K562 (cell line): ENCODE results near the gene INSL3. TPM values are rescaled to one million over a fixed set of nuclear protein-coding genes. Genes with fewer than 3 reads are reported as not detected.

Experiments
- CBFA2T2 ChIP-seq: fragments of 450-650 bp; conservative IDR thresholded peaks from 2 replicates; pipeline ENCODE4 v1.6.1; 2017; ENCODE audit warnings: mild to moderate bottlenecking
- CBX2 ChIP-seq: fragments of 200-600 bp; sonication (generic); IDR thresholded peaks from one replicate; pipeline ENCODE4 v1.6.1; 2012; ENCODE audit warnings: mild to moderate bottlenecking, low read length, inconsistent platforms; ENCODE audit not compliant: insufficient read depth, poor library complexity, severe bottlenecking
- DEAF1 ChIP-seq: fragments of 450-650 bp; formaldehyde crosslinking; IDR thresholded peaks from 2 replicates; pipeline ENCODE4 v1.4.0; 2020; ENCODE audit warnings: mild to moderate bottlenecking, moderate library complexity
- EP400 ChIP-seq: fragments of 450-650 bp; IDR thresholded peaks from 2 replicates; pipeline ENCODE4 v1.6.1; 2017; ENCODE audit warnings: antibody characterized with exemption, mild to moderate bottlenecking, moderate library complexity
- FOXK2 ChIP-seq, 2 experiments: fragments of 450-650 bp; IDR thresholded peaks in 1 of 2; conservative IDR thresholded peaks in 1 of 2; 2 replicates each; pipeline ENCODE4 v1.6.1; 2016; ENCODE audit warnings: low read depth in 2 of 2, mild to moderate bottlenecking in 1 of 2
- HBP1 ChIP-seq: fragments of 450-650 bp; formaldehyde crosslinking; IDR thresholded peaks from 2 replicates; pipeline ENCODE4 v1.4.0; 2022; ENCODE audit warnings: missing genetic modification characterization
- HMG20B ChIP-seq: fragments of 250-450 bp; sonication (Bioruptor Pico); IDR thresholded peaks from 2 replicates; pipeline ENCODE4 v1.5.0; 2021; ENCODE audit warnings: mild to moderate bottlenecking
- NR1H2 ChIP-seq: sonication (generic); formaldehyde crosslinking; IDR thresholded peaks from 2 replicates; pipeline ENCODE4 v1.4.0; 2020; ENCODE audit warnings: mild to moderate bottlenecking, missing genetic modification reagents
- PHB2 ChIP-seq: fragments of 450-650 bp; IDR thresholded peaks from 2 replicates; pipeline ENCODE4 v1.6.1; 2017; ENCODE audit warnings: low read depth
- PHF8 ChIP-seq: fragments of 200-600 bp; sonication (generic); IDR thresholded peaks from 2 replicates; pipeline ENCODE4 v1.6.1; 2012; ENCODE audit warnings: mixed run types, mild to moderate bottlenecking, inconsistent platforms, low read length, moderate library complexity, borderline replicate concordance
- POLR2A ChIP-seq: fragments of 450-650 bp; conservative IDR thresholded peaks from 2 replicates; pipeline ENCODE4 v1.6.1; 2016
- RBM25 ChIP-seq: fragments of 200-400 bp; formaldehyde crosslinking; IDR thresholded peaks from 2 replicates; pipeline ENCODE4 v1.6.1; 2018; ENCODE audit warnings: low read length, low read depth, moderate library complexity; ENCODE audit not compliant: severe bottlenecking
- RREB1 ChIP-seq: fragments of 250-450 bp; sonication (Bioruptor Pico); IDR thresholded peaks from 2 replicates; pipeline ENCODE4 v1.4.0; 2020
- TBL1XR1 ChIP-seq, 2 experiments: IDR thresholded peaks; 2 replicates each; pipeline ENCODE4 v1.6.1; 2012; ENCODE audit warnings: improper control_type of control experiment in 2 of 2, low read length in 2 of 2, mild to moderate bottlenecking in 1 of 2
- U2AF2 ChIP-seq: fragments of 200-400 bp; formaldehyde crosslinking; optimal IDR thresholded peaks from 2 replicates; pipeline ENCODE3; 2017; ENCODE audit warnings: low read depth, mild to moderate bottlenecking, low read length
- YBX1 ChIP-seq: fragments of 450-650 bp; IDR thresholded peaks from 2 replicates; pipeline ENCODE4 v1.7.1; 2016; ENCODE audit warnings: mild to moderate bottlenecking
- ZNF384 ChIP-seq: IDR thresholded peaks from 2 replicates; pipeline ENCODE4 v1.6.1; 2012; ENCODE audit warnings: low read depth, low read length, improper control_type of control experiment
- ZNF449 ChIP-seq: fragments of 250-450 bp; sonication (Bioruptor Pico); IDR thresholded peaks from 2 replicates; pipeline ENCODE4 v1.8.0; 2022; ENCODE audit warnings: moderate library complexity, mild to moderate bottlenecking, inconsistent platforms
- polyA plus RNA-seq, 8 experiments: library from polyadenylated mRNA; depleted of rRNA in 4 of 8; stranded (reverse) in 5 of 8; unstranded in 3 of 8; fragments of >200 nt; fragmentation: Nextera tagmentation in 2 of 8; fragmentation: Illumina TruSeq in 1 of 8; extraction: Ambion mirVana in 2 of 8; extraction: Trizol in 1 of 8; gene quantifications; 2 replicates each; pipeline versions ENCODE4 v1.2.1 to v1.2.3, GENCODE V29; 2011 to 2014; ENCODE audit warnings: inconsistent platforms in 1 of 8, missing spikeins in 1 of 8
- total RNA-seq, 7 experiments: library from RNA; depleted of rRNA in 6 of 7; stranded (reverse); fragments of >200 nt in 6 of 7; fragmentation: Illumina TruSeq in 2 of 7; extraction: Trizol in 2 of 7; gene quantifications; 2 replicates each; pipeline versions ENCODE4 v1.2.1 to v1.2.3, GENCODE V29; 2011 to 2021; ENCODE audit warnings: low replicate concordance in 1 of 7

INSL3 gene
- total and polyA plus RNA-seq, 9 of the 15 experiments (the other 6 are each of a cell fraction or from before 2014, with no cell fraction given), result not detected

- TF ChIP-seq RREB1 (CRISPR knock-in tag) (peak; percentile 76), RBM25 (peak; percentile 88), PHB2 (no peak), HBP1 (CRISPR knock-in tag) (peak; percentile 76; the same call in 1 of the 2 replicates), FOXK2 (conservative IDR thresholded peaks at IDR 0.05 in 1 of 2, IDR thresholded peaks at IDR 0.05 in 1 of 2; ENCODE audit: low read depth in 2 of 2) (peak; percentile 87 to 88), EP400 (peak; percentile 99), YBX1 (no peak), DEAF1 (CRISPR knock-in tag) (peak; percentile 76), PHF8 (peak; percentile 96), CBFA2T2 (no peak), POLR2A (peak; percentile 99), TBL1XR1 (IDR thresholded peaks at IDR 0.05; ENCODE audit: low read length in 2 of 2) (0 out of 4 replicates have a peak, but pooled peaks of 1 of the 2 experiments have one; percentile 26), CBX2 (no peak), ZNF449 (CRISPR knock-in tag) (0 out of 2 replicates have a peak, but pooled peaks have one; percentile 15), NR1H2 (CRISPR knock-in tag) (no peak), U2AF2 (no peak), ZNF384 (peak; percentile 47; the same call in 1 of the 2 replicates), HMG20B (no peak)
Measured at GRCh38 chr19:17859533-17860330, 38.4 kb upstream of the INSL3 start, which contains the start of gene RPL18A (continued).
